ENCODE data around the gene CNTNAP2.

DNA sequence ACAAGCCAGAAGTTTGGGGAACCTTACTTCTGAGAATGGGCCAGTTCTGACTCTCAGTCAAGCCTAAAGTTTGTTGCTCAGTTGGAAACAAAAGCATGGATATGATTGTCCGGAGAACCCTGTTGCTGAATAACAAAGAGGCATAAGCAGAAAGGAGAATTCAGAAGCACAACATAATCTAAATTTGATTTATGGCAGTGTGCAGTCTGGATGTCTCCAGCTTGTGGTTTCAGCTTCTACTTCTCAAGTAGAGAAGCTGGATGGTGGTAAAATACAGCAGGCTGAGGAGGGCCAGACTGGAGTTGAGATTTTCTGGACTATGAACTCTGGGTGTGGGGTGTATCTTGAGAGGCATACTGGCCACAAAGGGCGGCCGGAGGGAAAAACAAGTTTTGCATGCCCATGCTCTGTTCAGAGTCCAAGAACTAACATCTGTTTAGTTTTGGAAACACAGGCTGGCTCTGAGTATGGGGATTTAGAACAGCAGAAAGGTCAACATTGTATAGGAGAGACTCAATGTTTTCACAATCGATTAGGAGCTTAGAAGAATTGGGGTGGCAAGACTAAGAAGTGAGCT lies 592.9 kb downstream of the CNTNAP2 start:
- TF ChIP-seq POLR2A (IDR thresholded peaks at IDR 0.05; ENCODE audit: low read depth, low read length) (no peak), POLR2AphosphoS5 (IDR thresholded peaks at IDR 0.05; ENCODE audit: low read depth, low read length) (no peak)
